ENCODE results near the gene NPC1L1.
"Not testable (repeated sequence)": the region's sequence is repeated elsewhere in the genome, so short reads cannot be mapped to it uniquely, and the experiment has no call there.

Gene NPC1L1

DNA sequence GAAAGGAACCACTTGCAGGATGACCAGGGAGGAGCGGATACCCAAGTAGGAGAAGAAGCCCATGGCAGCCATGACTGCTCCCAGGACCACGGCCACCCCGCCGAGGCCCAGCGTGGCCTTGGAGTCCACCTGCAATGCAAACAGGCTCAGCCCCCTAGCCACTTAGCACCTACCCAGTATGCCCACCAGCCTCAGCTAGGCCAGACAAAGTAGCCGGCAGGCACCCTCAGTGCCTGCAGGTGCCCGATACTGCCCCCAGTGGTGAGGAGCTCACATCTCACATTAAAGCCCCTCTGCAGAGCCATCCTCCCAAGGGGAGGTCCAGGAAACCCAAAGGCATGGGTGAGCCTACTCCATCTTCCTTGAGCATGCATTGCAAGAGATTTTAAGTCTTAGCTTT is 6.6 kb downstream of the NPC1L1 start:
- DNase-seq = peak; percentile 33

DNA sequence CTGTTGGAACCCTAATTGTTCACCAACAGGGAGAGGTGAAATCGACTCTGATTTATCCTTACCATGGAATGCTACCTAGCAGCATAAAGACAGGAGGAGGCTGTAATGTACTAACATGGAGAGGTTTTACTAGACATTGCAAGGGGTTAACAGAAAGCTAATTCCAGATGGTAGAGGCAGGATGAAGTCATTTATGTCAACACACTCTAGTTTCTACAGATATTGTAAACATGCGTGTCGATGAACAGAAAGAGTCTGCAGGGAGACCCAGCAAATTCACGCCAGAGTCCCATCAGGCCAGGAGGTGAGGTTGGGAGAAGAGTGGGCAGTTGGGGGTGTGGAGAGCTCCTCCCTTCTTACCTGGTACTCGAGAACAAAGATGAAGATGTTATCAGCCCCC is 7.0 kb downstream of the NPC1L1 start:
- DNase-seq = no peak

DNA sequence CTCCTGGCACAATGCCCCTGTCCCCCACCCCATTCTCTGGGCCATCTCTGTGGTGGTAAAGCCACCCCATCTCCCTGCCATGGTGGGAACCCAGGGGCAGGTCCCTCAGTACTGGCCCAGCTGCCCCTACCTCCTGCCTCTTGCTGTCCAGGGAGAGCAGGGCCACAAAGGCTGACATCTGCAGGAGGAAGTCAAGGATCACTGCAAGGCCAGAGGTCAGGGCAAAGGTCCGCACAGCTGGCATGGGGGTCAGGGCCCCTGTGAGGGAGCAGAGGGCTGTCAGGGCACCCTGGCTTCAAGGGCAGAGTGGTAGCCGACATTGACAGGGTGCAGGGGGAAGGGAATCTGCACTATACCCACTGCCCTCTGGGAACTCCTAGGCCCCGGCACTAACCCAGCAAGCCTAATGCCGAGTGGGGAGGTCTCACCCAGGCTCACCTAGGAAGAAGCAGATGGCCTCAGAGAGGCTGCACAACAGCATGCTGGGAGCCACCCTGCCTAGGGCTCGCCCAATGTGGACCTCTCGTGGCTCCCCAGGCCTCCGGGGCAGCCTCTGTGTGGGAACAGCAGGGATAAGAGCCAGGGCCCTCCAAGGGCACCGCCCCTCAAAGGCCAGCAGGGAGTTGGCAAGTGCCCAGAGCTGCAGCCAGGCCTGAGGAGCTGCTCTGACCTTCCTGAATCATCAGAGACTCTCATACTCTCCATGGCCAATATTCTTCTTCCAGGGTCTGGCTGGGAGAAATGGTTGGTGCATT is 7.7 kb downstream of the NPC1L1 start:
- DNase-seq = no peak

DNA sequence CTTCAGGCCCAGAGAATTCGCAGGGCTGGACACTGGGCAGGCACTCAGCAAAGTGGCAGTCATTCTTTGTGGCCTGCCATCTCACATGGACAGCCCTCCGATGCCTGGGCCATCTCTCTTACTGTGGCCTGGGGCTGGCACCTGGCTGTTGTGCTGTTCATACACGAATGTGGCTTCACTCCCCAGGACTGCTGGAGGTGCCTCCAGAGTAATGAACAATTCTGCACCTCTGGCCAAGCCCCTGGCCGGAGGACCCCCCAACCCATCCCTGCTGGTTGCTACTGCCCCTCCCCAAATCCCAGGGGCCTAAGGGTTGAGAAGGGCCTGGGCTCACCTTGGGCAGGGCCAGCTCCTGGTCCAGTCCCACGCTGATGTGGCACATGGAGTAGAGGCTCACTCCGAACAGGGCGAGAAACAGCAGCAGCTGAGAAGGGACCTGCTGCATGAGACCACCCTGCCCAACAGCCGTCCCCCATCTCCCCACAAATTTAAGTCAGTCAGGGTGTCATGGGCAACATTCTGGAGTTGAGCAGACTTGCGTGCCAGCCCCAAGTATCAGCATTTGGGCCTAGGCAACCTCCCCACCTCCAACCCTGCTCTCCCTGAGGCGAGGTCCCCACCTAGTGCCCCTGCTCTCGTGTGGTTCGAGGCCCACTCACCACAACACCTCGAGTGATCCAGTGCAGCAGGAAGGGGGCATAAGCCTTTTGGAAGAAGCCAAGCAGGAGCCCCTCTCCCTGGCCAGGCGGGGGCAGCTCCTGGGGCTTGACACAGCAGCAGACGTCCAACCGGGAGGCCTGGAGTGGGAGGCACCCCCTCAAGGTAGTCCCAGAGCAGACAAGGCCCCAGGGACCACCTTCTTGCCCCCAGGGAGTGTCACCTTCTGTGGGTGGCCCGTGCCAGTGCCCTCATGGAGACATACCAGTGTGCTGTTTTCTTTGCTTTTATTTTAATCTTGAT is 9.4 kb downstream of the NPC1L1 start:
- DNase-seq = no peak

DNA sequence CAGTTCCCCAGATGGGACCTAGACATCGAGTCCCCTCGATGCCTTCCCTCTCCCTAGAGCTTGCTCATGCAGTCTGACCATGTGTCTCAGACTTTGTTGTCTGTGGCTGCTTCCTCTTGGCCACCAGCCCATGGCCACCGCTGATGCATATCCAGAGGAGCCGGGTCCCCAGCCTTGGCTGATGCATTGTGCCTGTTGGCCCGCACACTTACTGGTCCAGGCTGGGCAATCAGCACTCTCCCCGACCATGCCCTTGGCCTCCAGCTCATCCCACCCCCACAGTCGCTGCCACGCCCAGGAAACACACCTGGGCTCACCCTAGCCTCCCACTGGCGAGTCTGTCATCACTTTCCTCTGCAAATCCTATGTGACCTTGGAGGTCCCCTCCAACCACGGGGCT is 10.1 kb downstream of the NPC1L1 start:
- DNase-seq = no peak

DNA sequence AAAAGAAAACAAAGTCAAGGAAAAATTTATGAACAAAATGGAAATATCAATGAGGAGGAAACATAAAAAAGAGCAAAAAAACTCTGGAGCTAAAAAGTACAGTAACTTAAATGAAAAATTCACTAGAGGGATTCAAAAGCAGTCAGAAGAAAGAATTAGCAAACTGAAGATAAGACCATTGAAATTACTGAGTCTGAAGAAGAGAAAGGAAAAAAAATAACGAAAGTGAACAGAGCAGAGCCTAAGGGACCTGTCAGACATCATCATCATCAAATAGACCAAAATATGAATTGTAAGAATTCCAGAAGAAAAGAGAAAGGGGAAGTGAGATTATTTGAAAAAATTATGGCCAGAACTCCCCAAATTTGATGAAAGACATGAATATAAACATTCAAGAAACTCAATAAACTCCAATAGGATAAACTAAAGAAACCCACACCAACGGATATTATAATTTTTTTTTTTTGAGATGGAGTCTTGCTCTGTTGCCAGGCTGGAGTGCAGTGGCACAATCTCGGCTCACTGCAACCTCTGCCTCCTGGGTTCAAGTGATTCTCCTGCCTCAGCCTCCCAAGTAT is 16.2 kb downstream of the NPC1L1 start:
- no peak for DNase-seq

DNA sequence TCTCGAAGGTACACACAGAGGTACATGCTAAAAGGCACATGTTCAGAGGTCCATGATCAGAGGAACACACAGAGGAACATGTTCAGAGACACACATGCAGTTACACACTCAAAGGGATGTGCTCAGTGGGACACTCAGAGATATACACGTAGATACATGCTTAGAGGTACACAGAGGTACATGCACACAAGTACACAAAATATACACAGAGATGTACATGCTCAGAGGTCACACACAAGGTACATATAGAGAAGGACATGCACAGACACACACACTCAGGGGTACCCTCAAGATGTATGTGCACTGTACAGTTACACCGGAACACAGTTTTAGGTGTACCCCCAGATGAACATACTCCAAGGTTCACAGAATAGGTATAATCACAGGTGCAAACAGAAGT is 18.8 kb downstream of the NPC1L1 start:
- no peak for DNase-seq

DNA sequence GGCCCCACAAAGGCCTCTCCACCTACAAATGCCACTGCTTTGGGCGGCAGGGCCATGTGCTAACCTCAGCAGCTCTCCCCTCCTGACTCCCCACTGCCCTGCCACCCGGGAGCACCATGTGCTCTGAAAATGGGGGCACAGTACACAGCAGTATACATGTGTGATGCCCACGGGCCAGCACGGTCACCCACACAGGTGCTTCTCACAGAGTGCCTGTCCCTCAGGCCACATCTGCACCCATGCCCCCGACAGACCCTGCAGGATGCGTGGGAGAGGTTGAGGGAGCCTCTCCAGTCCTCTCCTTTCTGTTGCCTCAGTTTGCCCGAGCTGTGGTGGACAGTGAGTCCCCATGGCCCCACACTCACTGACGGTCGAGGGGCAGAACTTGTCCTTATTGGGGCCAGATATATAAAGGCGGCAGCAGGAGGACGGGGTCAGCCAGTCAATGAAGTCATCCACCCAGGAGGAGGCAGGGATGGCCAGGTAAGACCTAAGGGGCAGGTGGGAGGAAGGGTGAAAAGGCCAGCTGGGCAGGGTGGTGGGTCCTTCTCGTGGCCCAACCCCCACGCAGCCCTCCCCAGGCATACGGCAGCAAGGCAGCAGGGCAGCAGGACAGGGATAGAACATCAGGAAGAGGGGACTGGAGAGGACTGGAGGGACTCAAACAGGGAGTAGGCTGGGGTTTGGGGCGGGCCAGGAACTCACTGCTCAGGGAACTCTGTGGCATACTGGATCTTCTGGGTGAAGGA is 19.6 kb downstream of the NPC1L1 start:
- DNase-seq = no peak

DNA sequence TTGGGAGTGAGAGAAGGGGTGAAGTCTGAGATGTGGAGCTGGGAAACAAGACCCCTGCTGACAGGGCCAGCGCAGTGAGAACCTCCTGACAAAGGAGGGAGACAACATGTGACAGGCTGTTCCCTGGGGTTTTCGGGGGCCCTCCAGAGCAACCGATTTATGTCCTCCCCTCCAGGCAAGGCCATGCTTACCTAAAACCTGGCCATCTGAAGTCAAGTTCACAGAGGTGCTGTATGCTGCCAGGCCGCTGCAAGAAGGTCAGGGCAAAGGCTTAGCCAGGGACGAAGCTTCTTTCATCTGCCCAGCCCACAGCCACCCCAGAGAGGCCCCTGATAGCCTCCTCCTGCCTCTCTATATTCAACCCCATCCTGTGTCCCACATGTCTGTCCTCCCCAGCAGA is 20.6 kb downstream of the NPC1L1 start:
- DNase-seq = no peak

DNA sequence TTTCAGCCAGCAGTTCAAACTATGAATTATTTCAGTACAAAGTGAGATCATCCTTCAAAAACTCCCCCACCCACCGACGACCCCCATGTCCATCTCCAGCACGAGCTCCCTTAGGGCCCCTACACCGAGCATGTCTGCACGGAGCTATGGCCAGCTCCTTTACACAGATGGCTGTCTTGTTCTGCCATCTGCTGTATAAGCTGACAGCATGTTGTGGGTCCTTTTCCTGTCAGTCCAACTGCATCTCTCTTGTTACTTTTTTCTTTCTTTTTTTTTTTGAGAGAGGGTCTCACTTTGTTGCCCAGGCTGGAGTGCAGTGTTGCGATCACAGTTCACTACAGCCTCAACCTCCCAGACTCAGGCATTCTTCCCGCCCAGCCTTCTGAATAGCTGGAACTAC is 21.6 kb downstream of the NPC1L1 start:
- no peak for DNase-seq

DNA sequence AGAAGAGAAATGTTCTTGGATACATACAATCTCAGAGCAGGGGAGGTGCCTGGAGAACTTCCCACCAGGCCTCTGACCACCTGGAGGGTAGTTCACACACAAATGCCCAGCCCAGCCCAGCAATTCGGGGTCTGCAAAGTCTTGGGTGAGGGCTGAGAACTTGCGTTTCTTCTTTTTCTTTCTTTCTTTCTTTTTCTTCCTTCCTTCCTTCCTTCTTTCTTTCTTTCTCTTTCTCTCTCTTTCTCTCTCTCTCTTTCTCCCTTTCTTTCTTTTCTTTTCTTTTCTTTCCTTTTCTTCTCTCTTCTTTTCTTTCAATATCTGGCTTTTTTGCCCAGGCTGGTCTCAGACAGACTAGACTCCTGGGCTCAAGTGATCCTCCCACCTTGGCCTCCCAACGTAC is 22.4 kb downstream of the NPC1L1 start:
- DNase-seq = no peak

DNA sequence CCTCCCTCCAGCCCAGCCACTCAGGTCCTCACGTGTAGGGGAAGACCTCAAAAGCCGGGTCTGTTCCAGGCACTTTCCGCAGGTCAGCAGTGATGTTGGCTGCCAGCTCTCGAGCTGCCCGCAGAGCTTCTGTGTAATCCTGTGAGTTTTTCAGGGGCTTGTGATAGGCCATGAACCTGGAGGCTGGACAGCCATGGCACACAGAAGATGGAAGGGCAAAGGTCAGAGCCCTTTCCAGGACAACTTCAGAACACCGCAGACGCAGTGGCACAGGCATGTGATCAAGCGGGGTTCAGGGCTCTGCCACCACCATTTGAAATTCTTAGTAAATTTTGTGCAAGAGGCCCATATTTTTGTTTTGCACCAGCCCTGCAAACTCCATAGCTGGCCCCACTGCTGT is 24.0 kb downstream of the NPC1L1 start:
- no peak for DNase-seq

DNA sequence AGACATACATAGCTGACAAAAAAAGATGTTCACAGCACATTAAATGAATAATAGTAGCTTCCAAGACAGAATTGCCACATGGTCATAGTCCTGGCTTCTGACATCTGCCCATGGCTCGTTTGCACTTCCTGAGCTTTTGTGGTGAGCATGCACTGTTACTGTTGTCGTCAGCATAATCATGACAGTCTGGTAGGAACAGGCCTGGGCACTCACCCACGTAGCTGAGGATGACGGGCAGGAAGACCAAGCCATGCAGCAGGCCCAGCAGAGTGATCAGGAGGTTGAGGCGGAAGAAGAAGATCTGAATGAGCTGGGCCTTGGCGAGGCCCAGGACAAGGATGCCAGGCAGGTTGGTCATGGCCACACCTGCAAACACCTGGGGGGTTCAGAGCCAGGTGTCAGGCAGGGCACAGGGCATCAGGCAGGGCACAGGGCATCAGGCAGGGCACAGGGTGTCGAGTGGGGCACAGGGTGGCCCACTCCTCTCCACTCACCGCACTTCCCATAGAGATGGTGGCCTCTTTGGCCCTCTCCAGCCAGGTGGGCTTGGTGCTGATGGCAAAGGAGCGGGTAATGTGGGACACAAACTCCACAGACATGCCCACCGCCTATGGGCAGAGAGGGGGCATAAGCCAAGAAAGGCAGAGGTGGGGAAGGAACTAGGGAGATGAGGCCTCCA is 25.4 kb downstream of the NPC1L1 start:
- DNase-seq = no peak

DNA sequence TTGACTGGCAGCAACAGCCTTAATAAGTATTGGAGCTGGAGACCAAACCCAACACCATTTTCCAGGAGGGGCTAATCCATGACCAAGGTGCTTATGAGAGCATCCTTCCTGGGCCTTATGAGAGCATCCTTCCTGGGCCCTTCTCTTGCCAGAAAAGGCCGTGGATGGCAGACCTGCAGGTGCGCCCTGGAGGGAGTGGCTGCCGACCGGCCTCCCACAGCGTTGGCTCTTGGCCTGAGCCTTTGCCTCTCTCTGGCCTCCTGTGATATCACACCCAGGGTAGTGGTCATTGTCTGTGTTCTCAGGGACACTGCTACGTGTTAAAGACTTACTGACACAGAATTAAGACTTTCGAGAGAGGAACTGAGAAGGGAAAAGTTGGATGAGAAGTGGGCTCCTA is 28.4 kb downstream of the NPC1L1 start:
- DNase-seq = no peak

DNA sequence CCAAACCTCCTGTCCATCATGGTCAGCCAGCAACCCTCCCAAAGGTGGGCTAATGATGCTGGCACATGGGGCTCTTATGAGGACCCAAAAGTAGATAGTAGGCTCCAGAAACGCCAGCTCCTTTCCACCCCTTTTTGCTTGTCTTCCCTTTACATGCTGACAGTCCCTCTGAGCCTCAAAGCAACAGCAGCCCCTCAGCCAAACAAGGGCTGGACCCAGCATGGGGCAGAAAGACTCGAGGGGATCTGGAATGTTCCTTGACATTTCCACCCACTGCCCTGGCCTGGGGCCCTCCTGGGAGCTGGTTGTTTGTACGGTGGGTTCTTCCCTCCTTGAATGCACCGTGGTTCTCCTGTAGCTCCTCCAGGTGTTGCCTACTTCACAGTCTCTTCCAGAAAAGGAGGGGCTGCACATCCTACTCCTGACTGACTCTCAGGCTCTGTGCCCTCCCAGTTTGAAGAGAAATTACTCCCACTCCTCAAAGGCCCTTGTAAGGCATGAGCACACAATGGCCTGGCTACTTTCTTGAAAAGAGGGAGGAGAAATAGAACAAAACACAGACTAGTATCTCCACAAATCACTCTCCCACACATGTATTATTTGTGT is 29.2 kb downstream of the NPC1L1 start:
- DNase-seq = no peak

DNA sequence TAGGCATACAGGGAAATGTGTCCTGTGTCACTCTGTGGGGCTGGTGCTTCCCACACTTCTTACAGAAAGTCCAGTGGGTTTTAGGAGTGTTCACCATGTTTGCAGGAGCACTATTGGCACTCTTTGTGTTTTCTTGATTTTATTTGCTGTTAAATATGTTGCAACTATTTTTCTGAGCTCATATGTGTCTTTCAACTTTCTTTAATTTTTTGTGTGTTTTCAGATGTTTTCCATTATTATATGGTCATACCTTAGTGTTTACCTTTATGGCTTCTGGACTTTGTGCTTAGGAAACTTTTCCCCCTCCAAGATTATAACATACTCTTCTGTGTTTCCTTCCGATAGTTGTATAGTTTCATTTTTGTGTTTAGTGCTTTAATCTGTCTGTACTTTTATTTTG is 29.9 kb downstream of the NPC1L1 start:
- no peak for DNase-seq

DNA sequence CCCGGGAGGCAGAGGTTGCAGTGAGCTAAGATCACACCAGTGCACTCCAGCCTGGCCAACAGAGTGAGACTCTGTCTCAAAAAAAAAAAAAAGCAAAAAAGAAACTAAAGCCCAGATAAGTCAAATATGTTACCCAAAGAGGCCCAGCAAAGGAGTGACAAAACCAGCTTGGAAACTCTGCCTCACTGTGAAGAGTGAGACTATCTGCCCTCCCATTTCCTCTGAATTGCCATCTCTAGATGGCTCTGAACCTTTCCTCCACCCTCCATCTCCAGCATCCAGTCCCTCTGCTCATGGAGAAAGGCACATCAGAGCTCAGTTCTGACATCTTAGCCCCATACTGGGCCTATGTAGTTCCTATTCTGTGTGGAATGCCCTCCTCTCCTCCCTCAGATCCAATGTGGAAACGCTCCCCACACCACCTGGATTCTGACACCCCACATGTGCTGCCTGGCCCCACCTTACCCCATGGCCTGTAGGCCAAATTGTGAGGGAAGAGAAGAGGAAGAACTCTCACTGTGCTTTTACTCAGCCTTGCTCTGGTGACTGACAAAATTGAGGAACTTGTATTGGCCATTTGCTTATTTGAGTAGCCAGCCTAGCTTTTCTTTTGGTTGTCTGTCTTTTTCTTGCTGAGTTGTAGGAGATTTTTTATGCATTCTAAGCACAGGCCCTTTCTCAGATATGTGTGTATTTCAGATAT is 32.7 kb downstream of the NPC1L1 start:
- no peak for DNase-seq

DNA sequence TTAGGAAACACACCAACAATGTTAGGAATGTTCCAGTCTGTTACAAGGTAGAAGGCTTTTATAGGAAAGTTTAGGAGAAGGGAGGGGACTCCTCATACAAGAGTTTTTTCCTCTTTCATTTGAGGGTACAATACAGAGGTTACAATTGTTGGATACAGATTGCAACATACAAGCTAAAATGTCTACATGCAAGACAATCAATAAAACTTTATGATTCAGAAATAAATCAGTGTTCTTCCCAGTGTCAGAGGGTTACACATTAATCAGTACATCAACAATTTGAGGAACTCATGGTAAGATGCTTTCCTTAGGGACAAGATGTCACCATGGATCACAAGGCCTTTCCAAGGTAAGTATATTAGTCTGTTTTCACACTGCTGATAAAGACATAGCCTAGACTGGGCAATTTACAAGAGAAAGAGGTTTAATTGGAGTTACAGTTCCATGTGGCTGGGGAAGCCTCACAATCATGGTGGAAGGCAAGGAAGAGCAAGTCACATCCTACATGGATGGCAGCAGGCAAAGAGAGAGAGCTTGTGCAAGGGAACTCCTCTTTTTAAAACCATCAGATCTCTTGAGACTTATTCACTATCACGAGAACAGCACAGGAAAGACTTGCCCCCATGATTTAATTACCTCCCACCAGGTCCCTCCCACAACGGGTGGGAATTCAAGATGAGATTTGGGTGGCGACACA is 34.4 kb downstream of the NPC1L1 start:
- DNase-seq = not testable (repeated sequence)

DNA sequence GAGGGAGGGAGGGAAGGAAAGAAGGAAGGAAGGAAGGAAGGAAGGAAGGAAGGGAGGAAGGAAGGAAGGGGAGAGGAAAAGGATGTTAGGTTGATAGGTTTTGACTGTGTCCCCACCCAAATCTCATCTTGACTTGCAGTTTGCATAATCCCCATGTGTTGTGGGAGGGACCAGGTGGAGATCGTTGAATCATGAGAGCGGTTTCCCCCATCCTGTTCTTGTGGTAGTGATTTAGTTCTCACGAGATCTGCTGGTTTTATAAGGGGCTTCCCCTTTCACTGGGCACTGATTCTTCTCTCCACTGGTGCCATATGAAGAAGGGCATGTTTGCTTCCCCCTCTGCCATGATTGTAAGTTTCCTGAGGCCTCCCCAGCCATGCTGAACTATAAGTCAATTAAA is 35.5 kb downstream of the NPC1L1 start:
- no peak for DNase-seq

DNA sequence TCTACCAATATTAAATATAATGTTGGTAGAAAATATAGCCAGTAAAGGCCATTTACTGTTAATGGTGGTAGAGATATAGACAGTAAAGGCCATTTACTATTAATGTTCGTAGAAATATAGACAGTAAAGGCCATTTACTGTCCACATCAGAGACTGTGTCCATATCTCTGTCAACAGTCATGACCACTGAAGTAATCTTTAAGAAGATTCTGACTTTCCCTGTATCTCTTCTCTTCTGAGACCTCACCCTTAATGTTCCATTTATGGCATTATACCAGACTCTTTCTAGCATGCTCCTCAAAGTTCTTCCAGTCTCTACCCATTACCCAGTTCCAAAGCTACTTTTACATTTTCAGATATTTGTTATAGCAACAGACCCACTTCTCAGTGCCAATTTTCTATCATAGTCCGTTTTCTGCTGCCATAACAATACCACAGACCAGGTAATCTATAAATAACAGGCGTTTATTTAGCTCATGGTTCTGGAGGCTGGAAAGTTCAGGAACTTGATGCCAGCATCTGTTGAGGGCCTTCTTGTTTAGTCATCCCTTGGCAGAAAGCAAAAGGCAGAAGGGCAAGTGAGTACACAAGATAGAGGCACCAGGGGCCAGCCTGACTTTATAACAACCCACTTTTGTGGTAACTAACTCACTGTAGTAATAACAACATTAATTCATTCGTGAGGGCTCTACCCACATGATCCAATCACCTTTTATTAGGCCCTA is 42.7 kb downstream of the NPC1L1 start:
- DNase-seq = no peak

Data from CD4-positive, alpha-beta T cell treated with Interleukin-15 for 1 hour (primary cell).